SK-N-MC (cell line): ENCODE data around the gene ESRRB.

ENCODE experiments used
- DNase-seq: peaks from one replicate; pipeline ENCODE4 v3.0.0-alpha.2; 2011; ENCODE audit warnings: low read depth, low spot score
- H3K27ac ChIP-seq: fragments of 200-600 bp; sonication (generic); 2 replicates; pipeline ENCODE4 v1.5.1; 2016; ENCODE audit warnings: mixed run types
- H3K36me3 ChIP-seq: fragments of 200-600 bp; sonication (generic); 2 replicates; pipeline ENCODE4 v1.6.1; 2017; ENCODE audit warnings: antibody characterized with exemption, low read length, mixed read lengths; ENCODE audit not compliant: insufficient read depth
- H3K4me3 ChIP-seq: fragments of 200-600 bp; sonication (generic); 2 replicates; pipeline ENCODE4 v1.5.1; 2016
- H3K9ac ChIP-seq: fragments of 200-600 bp; sonication (generic); 2 replicates; pipeline ENCODE4 v1.8.0; 2017; ENCODE audit warnings: mixed run types, mixed read lengths; ENCODE audit not compliant: insufficient read length
- H3K9me3 ChIP-seq: fragments of 200-600 bp; sonication (generic); 2 replicates; pipeline ENCODE4 v1.6.1; 2017; ENCODE audit warnings: low read depth, mild to moderate bottlenecking, antibody characterized with exemption, low read length, moderate library complexity, mixed read lengths
- EZH2 ChIP-seq: fragments of 200-600 bp; sonication (generic); IDR thresholded peaks from one replicate; pipeline ENCODE4 v1.6.1; 2017; ENCODE audit warnings: antibody characterized with exemption
- FOXP2 ChIP-seq: optimal IDR thresholded peaks from 2 replicates; pipeline ENCODE3; 2011; ENCODE audit warnings: mild to moderate bottlenecking, moderate library complexity; ENCODE audit not compliant: insufficient read depth; ENCODE audit errors: extremely low read length, control extremely low read depth
- POLR2AphosphoS5 ChIP-seq: IDR thresholded peaks from 2 replicates; pipeline ENCODE4 v1.6.1; 2012; ENCODE audit warnings: mild to moderate bottlenecking, low read depth, low read length, borderline replicate concordance

Gene ESRRB

DNA sequence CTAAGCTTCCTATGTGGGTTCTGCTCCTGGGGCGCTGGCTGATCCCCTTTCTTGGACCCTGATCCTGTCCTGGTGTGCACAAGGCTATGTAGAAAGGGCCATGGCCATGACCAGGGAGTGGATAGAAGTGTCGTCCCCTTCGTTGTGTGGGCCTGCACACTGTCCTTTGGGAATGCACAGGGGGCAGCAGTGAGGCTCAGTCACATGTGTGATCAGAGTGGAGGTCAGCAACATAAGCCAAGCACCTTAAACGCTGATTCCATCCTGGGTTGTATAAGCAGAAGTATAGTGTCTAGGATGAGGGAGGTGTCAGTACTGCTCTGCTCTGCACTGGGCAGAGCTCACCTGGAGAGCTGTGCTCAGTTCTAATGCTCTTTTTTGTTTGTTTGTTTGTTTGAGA lies 48.4 kb downstream of the ESRRB start:
- H3K27ac ChIP-seq = no peak overlapping the region
- H3K4me3 ChIP-seq = no peak overlapping the region
- no peak overlapping the region for H3K9ac ChIP-seq
- no peaks in the 10 kb centered on the region; the same call in 1 of the 2 replicates for H3K36me3 ChIP-seq
- DNase-seq = no peak
- H3K9me3 ChIP-seq = no peaks in the 10 kb centered on the region
- TF ChIP-seq FOXP2 = no peak
- no peak for TF ChIP-seq POLR2AphosphoS5
- TF ChIP-seq EZH2 = no peak

- no peaks in the 10 kb centered on the region for H3K9me3 ChIP-seq
- no peak overlapping the region for H3K4me3 ChIP-seq
- H3K9ac ChIP-seq = no peak overlapping the region
- H3K36me3 ChIP-seq = no peaks in the 10 kb centered on the region; the same call in 1 of the 2 replicates
- H3K27ac ChIP-seq = no peak overlapping the region
- no peak for DNase-seq
- TF ChIP-seq FOXP2 = no peak
- TF ChIP-seq POLR2AphosphoS5 = no peak
- no peak for TF ChIP-seq EZH2
These were observed 50.3 kb downstream of the ESRRB start for GRCh38 chr14:76426161-76426696.

GRCh38 chr14:76428611-76429010 lies 52.7 kb downstream of the ESRRB start:
- H3K27ac ChIP-seq = peak overlapping the region; percentile 94
- H3K4me3 ChIP-seq = no peak overlapping the region
- no peaks in the 10 kb centered on the region for H3K9me3 ChIP-seq
- no peak for DNase-seq
- no peak for TF ChIP-seq FOXP2
- TF ChIP-seq EZH2 = no peak
- no peak for TF ChIP-seq POLR2AphosphoS5
- H3K9ac ChIP-seq = peak overlapping the region; percentile 62
- H3K36me3 ChIP-seq = no peaks in the 10 kb centered on the region; the same call in 1 of the 2 replicates

GRCh38 chr14:76430017-76430416 lies 54.1 kb downstream of the ESRRB start:
- peak; percentile 100 for DNase-seq
- TF ChIP-seq POLR2AphosphoS5 = peak; percentile 64; the same call in 1 of the 2 replicates
- no peak for TF ChIP-seq FOXP2
- Histone ChIP-seq H3K9ac (no peak overlapping the region), H3K36me3 (no peaks in the 10 kb centered on the region; the same call in 1 of the 2 replicates), H3K4me3 (peak overlapping the region; percentile 1; the same call in 1 of the 2 replicates), H3K9me3 (no peaks in the 10 kb centered on the region), H3K27ac (peak overlapping the region; percentile 94)

DNA sequence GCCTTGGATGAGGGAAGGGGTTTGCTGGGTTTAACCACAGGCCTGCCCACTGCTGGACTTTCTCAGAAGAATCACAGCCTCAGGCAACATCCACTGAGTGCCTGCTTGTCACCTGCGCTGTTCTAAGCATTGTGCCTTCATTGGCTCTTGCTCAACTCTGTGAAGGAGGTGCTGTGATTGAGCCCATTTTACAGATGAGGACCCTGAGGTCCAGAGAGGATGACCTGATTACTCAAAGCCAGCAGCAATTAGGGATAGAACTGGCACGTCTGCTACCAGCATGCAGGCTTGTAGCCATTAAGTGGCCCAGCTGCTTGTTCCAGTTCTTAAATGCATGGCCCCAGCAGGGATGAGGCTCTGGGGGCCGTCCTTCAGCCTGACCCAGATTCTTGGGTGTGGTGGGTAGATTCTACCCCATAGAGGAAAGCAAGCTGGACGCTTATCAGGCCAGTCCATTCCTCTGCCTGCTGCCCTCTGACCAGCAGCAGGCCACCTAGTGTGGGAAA lies 54.6 kb downstream of the ESRRB start:
- TF ChIP-seq FOXP2 = no peak
- no peak for TF ChIP-seq POLR2AphosphoS5
- no peak for TF ChIP-seq EZH2
- Histone ChIP-seq H3K27ac (peak overlapping the region; percentile 94), H3K36me3 (no peaks in the 10 kb centered on the region; the same call in 1 of the 2 replicates), H3K9ac (no peak overlapping the region), H3K9me3 (no peaks in the 10 kb centered on the region), H3K4me3 (peak overlapping the region; percentile 1; the same call in 1 of the 2 replicates)
- no peak for DNase-seq

GRCh38 chr14:76431538-76431937 lies 55.6 kb downstream of the ESRRB start:
- H3K9me3 ChIP-seq = no peaks in the 10 kb centered on the region

GRCh38 chr14:76432827-76433752 lies 57.2 kb downstream of the ESRRB start:
- no peak overlapping the region for H3K9ac ChIP-seq
- TF ChIP-seq EZH2 (no peak), FOXP2 (no peak), POLR2AphosphoS5 (no peak)
- H3K4me3 ChIP-seq = no peak overlapping the region
- H3K36me3 ChIP-seq = no peaks in the 10 kb centered on the region
- DNase-seq = no peak
- no peak overlapping the region for H3K27ac ChIP-seq
- H3K9me3 ChIP-seq = no peaks in the 10 kb centered on the region

More at GRCh38 chr14:76431538-76431937, 55.6 kb downstream of the ESRRB start:
- Histone ChIP-seq H3K36me3 (no peaks in the 10 kb centered on the region), H3K27ac (no peak overlapping the region), H3K4me3 (no peak overlapping the region), H3K9ac (no peak overlapping the region)
- no peak for DNase-seq
- TF ChIP-seq EZH2 (no peak), FOXP2 (no peak), POLR2AphosphoS5 (no peak)

DNA sequence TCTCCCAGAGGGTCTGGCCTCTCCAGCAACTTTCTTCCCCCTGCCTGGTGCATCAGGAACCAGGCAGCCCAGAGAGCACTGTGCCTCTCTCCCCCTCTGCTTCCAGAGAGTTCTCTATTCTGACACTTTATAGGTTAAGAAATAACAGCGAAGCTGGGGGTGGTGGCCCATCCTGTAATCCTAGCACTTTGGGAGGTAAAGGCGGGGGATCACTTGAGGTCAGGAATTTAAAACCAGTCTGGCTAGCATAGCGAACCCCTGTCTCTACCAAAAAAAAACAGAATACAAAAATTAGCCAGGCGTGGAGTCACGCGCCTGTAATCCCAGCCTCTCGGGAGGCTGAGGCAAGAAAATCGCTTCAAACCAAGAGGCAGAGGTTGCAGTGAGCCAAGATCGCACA lies 58.3 kb downstream of the ESRRB start:
- Histone ChIP-seq H3K9me3 (no peaks in the 10 kb centered on the region), H3K27ac (no peak overlapping the region), H3K4me3 (no peak overlapping the region), H3K36me3 (no peaks in the 10 kb centered on the region), H3K9ac (no peak overlapping the region)
- TF ChIP-seq FOXP2 (no peak), POLR2AphosphoS5 (no peak), EZH2 (no peak)
- DNase-seq = no peak
